ENCODE results near the gene BCL10.

DNA sequence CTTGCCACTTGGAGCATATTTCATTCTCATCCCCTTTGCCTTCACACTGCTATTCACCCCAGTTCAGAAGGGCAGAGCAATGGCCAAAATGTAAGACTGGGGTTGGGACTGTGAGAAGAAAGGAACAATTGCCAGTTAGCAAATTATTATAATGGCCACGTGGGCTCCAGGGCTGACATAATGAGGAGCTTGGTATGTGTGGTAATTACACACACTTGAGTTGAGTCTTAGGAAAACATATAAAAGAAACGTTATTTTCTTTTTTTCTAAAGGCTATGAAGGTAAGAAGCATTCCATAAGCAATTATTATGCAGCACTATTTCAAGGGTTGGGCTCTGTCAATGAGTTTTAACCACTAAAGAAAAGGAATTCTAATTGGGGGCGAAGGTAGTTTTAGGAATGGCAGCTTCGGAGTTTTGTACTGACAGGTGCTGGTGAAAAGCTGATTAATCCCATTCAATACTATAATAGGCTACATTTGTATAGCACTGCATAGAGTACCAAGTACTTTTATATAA is 32.5 kb upstream of the BCL10 start:
- TF ChIP-seq EP300 (IDR thresholded peaks at IDR 0.05; ENCODE audit: low read depth in 2 of 2, low read length in 2 of 2) (no peak), EP300 (CRISPR knock-in tag; IDR thresholded peaks at IDR 0.05; ENCODE audit: borderline replicate concordance) (no peak), ZNF879 (CRISPR knock-in tag; IDR thresholded peaks at IDR 0.05) (no peak)
